ENCODE measurements around the gene SH3PXD2A.

DNA sequence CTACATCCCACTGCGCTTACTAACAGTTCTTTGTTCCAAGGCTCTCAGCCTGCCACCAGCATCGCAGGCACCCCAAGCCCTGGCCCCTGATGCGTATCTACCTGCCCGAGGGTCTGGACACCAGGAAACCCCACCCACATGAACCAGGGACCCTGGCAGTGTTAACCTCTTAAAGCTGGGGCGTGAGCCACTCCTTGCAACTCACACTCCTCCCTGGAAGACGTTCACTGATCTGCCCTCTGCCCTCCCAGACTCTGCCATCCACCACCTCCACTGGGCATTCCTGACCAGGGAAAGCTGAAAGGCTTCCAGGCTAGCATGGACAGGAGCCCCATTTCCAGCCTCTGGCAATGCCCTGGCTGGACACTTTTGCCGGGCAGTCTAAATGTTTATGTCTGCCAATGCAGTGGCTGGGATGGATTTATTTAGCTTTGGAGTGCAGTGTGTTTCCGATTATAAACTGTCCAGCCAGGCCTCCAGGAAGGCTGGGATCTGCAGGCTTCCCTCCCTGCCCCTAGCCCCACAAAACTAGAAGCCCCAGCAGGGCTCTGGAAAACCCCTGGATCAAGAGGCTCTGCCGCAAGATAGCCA is 244.4 kb downstream of the SH3PXD2A start:
- TF ChIP-seq, protein P1, sequence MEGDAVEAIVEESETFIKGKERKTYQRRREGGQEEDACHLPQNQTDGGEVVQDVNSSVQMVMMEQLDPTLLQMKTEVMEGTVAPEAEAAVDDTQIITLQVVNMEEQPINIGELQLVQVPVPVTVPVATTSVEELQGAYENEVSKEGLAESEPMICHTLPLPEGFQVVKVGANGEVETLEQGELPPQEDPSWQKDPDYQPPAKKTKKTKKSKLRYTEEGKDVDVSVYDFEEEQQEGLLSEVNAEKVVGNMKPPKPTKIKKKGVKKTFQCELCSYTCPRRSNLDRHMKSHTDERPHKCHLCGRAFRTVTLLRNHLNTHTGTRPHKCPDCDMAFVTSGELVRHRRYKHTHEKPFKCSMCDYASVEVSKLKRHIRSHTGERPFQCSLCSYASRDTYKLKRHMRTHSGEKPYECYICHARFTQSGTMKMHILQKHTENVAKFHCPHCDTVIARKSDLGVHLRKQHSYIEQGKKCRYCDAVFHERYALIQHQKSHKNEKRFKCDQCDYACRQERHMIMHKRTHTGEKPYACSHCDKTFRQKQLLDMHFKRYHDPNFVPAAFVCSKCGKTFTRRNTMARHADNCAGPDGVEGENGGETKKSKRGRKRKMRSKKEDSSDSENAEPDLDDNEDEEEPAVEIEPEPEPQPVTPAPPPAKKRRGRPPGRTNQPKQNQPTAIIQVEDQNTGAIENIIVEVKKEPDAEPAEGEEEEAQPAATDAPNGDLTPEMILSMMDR (IDR thresholded peaks at IDR 0.05) = no peak
- TF ChIP-seq POLR2A (IDR thresholded peaks at IDR 0.05) = no peak

All from Peyer's patch (tissue), 4 donors.